ENCODE measurements around the gene TBL2. TPM values are rescaled to one million over a fixed set of nuclear protein-coding genes. Genes with fewer than 3 reads are reported as not detected.
"Not testable (repeated sequence)": the region's sequence is repeated elsewhere in the genome, so short reads cannot be mapped to it uniquely, and the experiment has no call there.

Gene TBL2
- 10 to 100 TPM; 15.6 to 34.0 (median 21.3) TPM for polyA plus RNA-seq (ENCODE audit: low read depth in 6 of 6)

- DNase-seq (peak; percentile 98), ATAC-seq (ENCODE audit: low read depth in 2 of 2) (peak; percentile 82 to 83)
- peak within 1 kb of the TSS; percentile 96 to 99 (median 98) for H3K27ac Mint-ChIP-seq
- H3K36me3 Mint-ChIP-seq = peaks cover 4 to 12% of the 10 kb centered on the region in 2 donors
- peaks cover 26 to 40% (median 31%) of the 10 kb centered on the region in 3 donors for H3K4me1 Mint-ChIP-seq
- peaks cover 0 to 3% (median 0%) of the 10 kb centered on the region in 7 donors for H3K9me3 Mint-ChIP-seq
- no peaks in the 10 kb centered on the region for H3K27me3 Mint-ChIP-seq
- H3K4me3 Mint-ChIP-seq = peak within 1 kb of the TSS; percentile 86 to 99 (median 97)
Observed at GRCh38 chr7:73578342-73579128, at the start of gene TBL2. Gene TBL2, minus strand, starts transcription at chr7:73578579. Its CDS starts 30 bp downstream, at chr7:73578549.

- no peak for ATAC-seq (ENCODE audit: low read depth in 2 of 2)
- Mint-ChIP-seq H3K36me3 (no peaks in the 10 kb centered on the region), H3K9me3 (peaks cover 0 to 1% (median 0%) of the 10 kb centered on the region in 7 donors), H3K27ac (no peak overlapping the region), H3K4me3 (peak overlapping the region in 1 of 8 donors; percentile 36), H3K27me3 (peaks cover 37 to 85% (median 65%) of the 10 kb centered on the region in 3 donors), H3K4me1 (peaks cover 8 to 14% (median 11%) of the 10 kb centered on the region in 3 donors)
- DNase-seq = no peak
Observed at GRCh38 chr7:73626814-73627213, 48.4 kb upstream of the TBL2 start.

GRCh38 chr7:73625276-73625675 is 46.9 kb upstream of the TBL2 start:
- Mint-ChIP-seq H3K9me3 (peaks cover 0 to 1% (median 0%) of the 10 kb centered on the region in 7 donors), H3K27me3 (peaks cover 27 to 84% (median 72%) of the 10 kb centered on the region in 3 donors), H3K4me3 (peak overlapping the region in 1 of 8 donors; percentile 75), H3K27ac (no peak overlapping the region), H3K36me3 (no peaks in the 10 kb centered on the region), H3K4me1 (peaks cover 8 to 14% (median 11%) of the 10 kb centered on the region in 3 donors)
- no peak for ATAC-seq (ENCODE audit: low read depth in 2 of 2)
- no peak for DNase-seq

- ATAC-seq (ENCODE audit: low read depth in 2 of 2) (no peak), DNase-seq (no peak)
- H3K4me1 Mint-ChIP-seq = peaks cover 8 to 14% (median 11%) of the 10 kb centered on the region in 3 donors
- no peaks in the 10 kb centered on the region for H3K36me3 Mint-ChIP-seq
- H3K27me3 Mint-ChIP-seq = peaks cover 33 to 88% (median 77%) of the 10 kb centered on the region in 3 donors
- peaks cover 0 to 1% (median 0%) of the 10 kb centered on the region in 7 donors for H3K9me3 Mint-ChIP-seq
- H3K4me3 Mint-ChIP-seq = peak overlapping the region in 6 of 8 donors; percentile 35 to 75 (median 56)
- H3K27ac Mint-ChIP-seq = no peak overlapping the region
Observed at GRCh38 chr7:73624669-73625001, 46.3 kb upstream of the TBL2 start.

GRCh38 chr7:73623798-73624668 is 45.7 kb upstream of the TBL2 start, which contains the start of gene MLXIPL:
Gene MLXIPL, minus strand, starts transcription at chr7:73624522. Its CDS starts 30 bp downstream, at chr7:73624492.
- DNase-seq = peak; percentile 33
- H3K36me3 Mint-ChIP-seq = no peaks in the 10 kb centered on the region
- peak; percentile 67 to 75 for ATAC-seq (ENCODE audit: low read depth in 2 of 2)
- H3K4me3 Mint-ChIP-seq = peak within 1 kb of the TSS in 7 of 8 donors; percentile 47 to 81 (median 71)
- H3K4me1 Mint-ChIP-seq = peaks cover 8 to 14% (median 11%) of the 10 kb centered on the region in 3 donors
- peaks cover 0 to 1% (median 0%) of the 10 kb centered on the region in 7 donors for H3K9me3 Mint-ChIP-seq
- H3K27me3 Mint-ChIP-seq = peaks cover 28 to 87% (median 74%) of the 10 kb centered on the region in 3 donors
- H3K27ac Mint-ChIP-seq = no peak within 1 kb of the TSS

GRCh38 chr7:73622909-73623797 is 44.8 kb upstream of the TBL2 start:
- ATAC-seq (ENCODE audit: low read depth in 2 of 2) (peak in 1 of 2 donors; percentile 27), DNase-seq (no peak)
- Mint-ChIP-seq H3K4me1 (peaks cover 8 to 14% (median 11%) of the 10 kb centered on the region in 3 donors), H3K4me3 (peak overlapping the region in 7 of 8 donors; percentile 25 to 81 (median 70)), H3K36me3 (no peaks in the 10 kb centered on the region), H3K27ac (no peak overlapping the region), H3K27me3 (peaks cover 29 to 87% (median 72%) of the 10 kb centered on the region in 3 donors), H3K9me3 (peaks cover 0 to 1% (median 0%) of the 10 kb centered on the region in 7 donors)

GRCh38 chr7:73622527-73622908 is 44.1 kb upstream of the TBL2 start:
- Mint-ChIP-seq H3K27me3 (peaks cover 24 to 86% (median 66%) of the 10 kb centered on the region in 3 donors), H3K4me3 (peak overlapping the region in 4 of 8 donors; percentile 12 to 71 (median 50)), H3K4me1 (peaks cover 8 to 14% (median 11%) of the 10 kb centered on the region in 3 donors), H3K9me3 (peaks cover 0 to 1% (median 0%) of the 10 kb centered on the region in 7 donors), H3K27ac (no peak overlapping the region), H3K36me3 (no peaks in the 10 kb centered on the region)
- no peak for ATAC-seq (ENCODE audit: low read depth in 2 of 2)
- no peak for DNase-seq

- peaks cover 19 to 76% (median 55%) of the 10 kb centered on the region in 3 donors for H3K27me3 Mint-ChIP-seq
- H3K9me3 Mint-ChIP-seq = peaks cover 0 to 1% (median 0%) of the 10 kb centered on the region in 7 donors
- no peak for ATAC-seq (ENCODE audit: low read depth in 2 of 2)
- DNase-seq = no peak
- no peaks in the 10 kb centered on the region for H3K36me3 Mint-ChIP-seq
- H3K4me1 Mint-ChIP-seq = peaks cover 8 to 14% (median 11%) of the 10 kb centered on the region in 3 donors
- H3K4me3 Mint-ChIP-seq = no peak overlapping the region
- no peak overlapping the region for H3K27ac Mint-ChIP-seq
Observed at GRCh38 chr7:73621168-73622063, 43.0 kb upstream of the TBL2 start.

GRCh38 chr7:73619394-73619793 is 41.0 kb upstream of the TBL2 start:
- DNase-seq; H3K9me3 Mint-ChIP-seq; ATAC-seq (ENCODE audit: low read depth in 2 of 2); H3K4me3 Mint-ChIP-seq; H3K36me3 Mint-ChIP-seq: not testable (repeated sequence)
- H3K4me1 Mint-ChIP-seq = peaks cover 7 to 14% (median 8%) of the 10 kb centered on the region in 3 donors
- H3K27me3 Mint-ChIP-seq = peaks cover 20 to 74% (median 46%) of the 10 kb centered on the region in 3 donors
- H3K27ac Mint-ChIP-seq = peak overlapping the region in 1 of 6 donors; percentile 49

GRCh38 chr7:73618538-73618937 is 40.2 kb upstream of the TBL2 start:
- DNase-seq (no peak), ATAC-seq (ENCODE audit: low read depth in 2 of 2) (no peak)
- Mint-ChIP-seq H3K27ac (no peak overlapping the region), H3K9me3 (no peaks in the 10 kb centered on the region), H3K4me3 (no peak overlapping the region), H3K4me1 (peaks cover 4 to 11% (median 4%) of the 10 kb centered on the region in 3 donors), H3K27me3 (peaks cover 23 to 78% (median 48%) of the 10 kb centered on the region in 3 donors), H3K36me3 (no peaks in the 10 kb centered on the region)

- peaks cover 31 to 78% (median 46%) of the 10 kb centered on the region in 3 donors for H3K27me3 Mint-ChIP-seq
- not testable (repeated sequence) for H3K27ac Mint-ChIP-seq; H3K9me3 Mint-ChIP-seq; ATAC-seq (ENCODE audit: low read depth in 2 of 2); H3K4me1 Mint-ChIP-seq; DNase-seq; H3K36me3 Mint-ChIP-seq; H3K4me3 Mint-ChIP-seq
Observed at GRCh38 chr7:73617520-73617919, 39.1 kb upstream of the TBL2 start.

Measured in naive B cell (primary cell).